SK-N-SH treated with all-trans-retinoic acid at 6 μM for 48 hours (cell line): Measurements from ENCODE around the gene CCDC154.

ENCODE experiments used
- ARNTL ChIP-seq: fragments of 450-650 bp; formaldehyde crosslinking; IDR thresholded peaks from 2 replicates; pipeline ENCODE4 v1.5.0; 2020; ENCODE audit warnings: low read depth, mild to moderate bottlenecking, moderate library complexity, borderline replicate concordance
- BACH2 ChIP-seq: fragments of 250-450 bp; sonication (Bioruptor Pico); IDR thresholded peaks from 2 replicates; pipeline ENCODE4 v1.9.0; 2021; ENCODE audit warnings: mild to moderate bottlenecking, borderline replicate concordance
- GLIS3 ChIP-seq: fragments of 250-450 bp; sonication (Bioruptor Pico); IDR thresholded peaks from 2 replicates; pipeline ENCODE4 v1.5.0; 2020; ENCODE audit warnings: mild to moderate bottlenecking, moderate library complexity
- PATZ1 ChIP-seq: fragments of 250-450 bp; sonication (Bioruptor Pico); IDR thresholded peaks from 2 replicates; pipeline ENCODE4 v1.8.0; 2020; ENCODE audit warnings: mild to moderate bottlenecking, moderate library complexity, borderline replicate concordance
- PPARA ChIP-seq: fragments of 250-450 bp; sonication (Bioruptor Pico); IDR thresholded peaks from 2 replicates; pipeline ENCODE4 v1.5.0; 2020; ENCODE audit warnings: mild to moderate bottlenecking, borderline replicate concordance
- RARB ChIP-seq: fragments of 250-450 bp; sonication (Bioruptor Pico); IDR thresholded peaks from 2 replicates; pipeline ENCODE4 v1.8.0; 2021; ENCODE audit warnings: mild to moderate bottlenecking, moderate library complexity
- ZFP3 ChIP-seq: fragments of 250-450 bp; sonication (Bioruptor Pico); IDR thresholded peaks from 2 replicates; pipeline ENCODE4 v1.5.0; 2020; ENCODE audit warnings: mild to moderate bottlenecking, moderate library complexity
- ZFP30 ChIP-seq: fragments of 450-650 bp; formaldehyde crosslinking; IDR thresholded peaks from 2 replicates; pipeline ENCODE4 v1.5.0; 2022; ENCODE audit warnings: mild to moderate bottlenecking, moderate library complexity
- ZNF8 ChIP-seq: fragments of 450-650 bp; formaldehyde crosslinking; IDR thresholded peaks from 2 replicates; pipeline ENCODE4 v1.5.0; 2020; ENCODE audit warnings: mild to moderate bottlenecking, moderate library complexity
- TF ChIP-seq, protein P1 (sequence below): fragments of 250-450 bp; sonication (Bioruptor Pico); IDR thresholded peaks from 2 replicates; pipeline ENCODE4 v1.5.0; 2020; ENCODE audit warnings: mild to moderate bottlenecking, moderate library complexity

DNA sequence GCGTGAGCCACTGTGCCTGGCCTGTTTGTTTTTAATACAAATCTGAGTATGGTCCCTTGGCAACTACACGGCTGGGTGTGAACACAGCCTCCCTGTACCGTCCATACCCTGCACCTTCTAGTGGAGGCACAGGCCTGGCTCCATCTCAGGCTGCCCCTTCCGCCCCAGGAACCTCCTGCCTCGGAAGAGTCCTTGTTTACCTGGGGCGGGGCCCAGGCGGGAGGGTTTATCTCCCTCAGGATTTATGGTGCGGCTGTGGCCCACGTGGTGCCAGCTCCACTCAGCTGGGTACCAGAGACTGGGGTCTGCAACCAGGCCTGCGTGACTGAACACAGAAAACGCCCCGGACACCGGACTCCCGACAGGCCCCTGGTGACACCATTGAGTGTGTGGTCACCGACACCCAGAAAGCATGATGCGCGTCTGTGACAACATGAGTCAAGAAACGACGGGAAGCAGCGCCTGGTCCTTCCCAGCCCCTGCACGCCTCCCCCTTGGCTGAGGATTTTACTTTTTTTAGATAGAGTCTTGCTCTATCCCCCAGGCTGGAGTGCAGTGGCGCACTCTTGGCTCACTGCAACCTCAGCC, 48.8 kb downstream of the CCDC154 start:
- no peak for TF ChIP-seq GLIS3
- TF ChIP-seq ZFP3 (CRISPR knock-in tag): no peak
- TF ChIP-seq, protein P1, sequence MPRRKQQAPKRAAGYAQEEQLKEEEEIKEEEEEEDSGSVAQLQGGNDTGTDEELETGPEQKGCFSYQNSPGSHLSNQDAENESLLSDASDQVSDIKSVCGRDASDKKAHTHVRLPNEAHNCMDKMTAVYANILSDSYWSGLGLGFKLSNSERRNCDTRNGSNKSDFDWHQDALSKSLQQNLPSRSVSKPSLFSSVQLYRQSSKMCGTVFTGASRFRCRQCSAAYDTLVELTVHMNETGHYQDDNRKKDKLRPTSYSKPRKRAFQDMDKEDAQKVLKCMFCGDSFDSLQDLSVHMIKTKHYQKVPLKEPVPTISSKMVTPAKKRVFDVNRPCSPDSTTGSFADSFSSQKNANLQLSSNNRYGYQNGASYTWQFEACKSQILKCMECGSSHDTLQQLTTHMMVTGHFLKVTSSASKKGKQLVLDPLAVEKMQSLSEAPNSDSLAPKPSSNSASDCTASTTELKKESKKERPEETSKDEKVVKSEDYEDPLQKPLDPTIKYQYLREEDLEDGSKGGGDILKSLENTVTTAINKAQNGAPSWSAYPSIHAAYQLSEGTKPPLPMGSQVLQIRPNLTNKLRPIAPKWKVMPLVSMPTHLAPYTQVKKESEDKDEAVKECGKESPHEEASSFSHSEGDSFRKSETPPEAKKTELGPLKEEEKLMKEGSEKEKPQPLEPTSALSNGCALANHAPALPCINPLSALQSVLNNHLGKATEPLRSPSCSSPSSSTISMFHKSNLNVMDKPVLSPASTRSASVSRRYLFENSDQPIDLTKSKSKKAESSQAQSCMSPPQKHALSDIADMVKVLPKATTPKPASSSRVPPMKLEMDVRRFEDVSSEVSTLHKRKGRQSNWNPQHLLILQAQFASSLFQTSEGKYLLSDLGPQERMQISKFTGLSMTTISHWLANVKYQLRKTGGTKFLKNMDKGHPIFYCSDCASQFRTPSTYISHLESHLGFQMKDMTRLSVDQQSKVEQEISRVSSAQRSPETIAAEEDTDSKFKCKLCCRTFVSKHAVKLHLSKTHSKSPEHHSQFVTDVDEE: no peak
- TF ChIP-seq ARNTL (CRISPR knock-in tag): no peak
- TF ChIP-seq ZNF8 (CRISPR knock-in tag): no peak
- no peak for TF ChIP-seq PPARA (CRISPR knock-in tag)
- TF ChIP-seq PATZ1: no peak
- TF ChIP-seq RARB (CRISPR knock-in tag): no peak
- no peak for TF ChIP-seq BACH2 (CRISPR knock-in tag)
- no peak for TF ChIP-seq ZFP30 (CRISPR knock-in tag)
